Psoas muscle (tissue), 8 donors: ENCODE data around the gene CRLF1. TPM values are rescaled to one million over a fixed set of nuclear protein-coding genes. Genes with fewer than 3 reads are reported as not detected.

Experiments used
- ATAC-seq, 4 donors: fragments of 200-7000 bp; cut with Tn5 transposase; one replicate each; pipeline ENCODE4 v1.9.1; 2020; ENCODE audit warnings: moderate library complexity in 3 of 4, mild to moderate bottlenecking in 2 of 4
- DNase-seq, 2 donors: peaks; one replicate each; pipeline ENCODE4 v3.0.0-alpha.2; 2020
- H3K27ac ChIP-seq: fragments of 200-600 bp; one replicate; pipeline ENCODE4 v1.8.0; 2022
- H3K27me3 ChIP-seq, 3 donors: fragments of 200-600 bp in 1 of 3; one replicate each; pipeline versions ENCODE4 v1.6.1 to v1.8.0; 2013 to 2022; ENCODE audit warnings: low read length in 2 of 3, mild to moderate bottlenecking in 2 of 3, moderate library complexity in 1 of 3; ENCODE audit not compliant: insufficient read depth in 3 of 3
- H3K36me3 ChIP-seq, 2 donors: fragments of 200-600 bp in 1 of 2; one replicate each; pipeline versions ENCODE4 v1.6.1 to v1.8.0; 2013 to 2022; ENCODE audit warnings: low read depth in 1 of 2, mild to moderate bottlenecking in 1 of 2, moderate library complexity in 1 of 2; ENCODE audit not compliant: insufficient read depth in 1 of 2
- H3K4me1 ChIP-seq: fragments of 200-600 bp; one replicate; pipeline ENCODE4 v1.8.0; 2022
- H3K4me3 ChIP-seq: fragments of 200-600 bp; one replicate; pipeline ENCODE4 v1.8.0; 2022; ENCODE audit warnings: mild to moderate bottlenecking
- H3K9me3 ChIP-seq: fragments of 200-600 bp; one replicate; pipeline ENCODE4 v1.8.0; 2022
- CTCF ChIP-seq: fragments of 200-600 bp; IDR thresholded peaks from one replicate; pipeline ENCODE4 v1.8.0; 2022; ENCODE audit warnings: antibody characterized with exemption
- WGBS, 3 donors: extraction: QIAGEN DNeasy Blood & Tissue Kit; methylation state at CpG; one replicate each; pipeline versions ENCODE4 v1.1.6 to v1.1.7; 2013; 5-methylcytosine and 5-hydroxymethylcytosine counted together
- intact Hi-C, 2 donors: fragments of 100-400 bp; cut with DNase I; formaldehyde crosslinking; loops; one replicate each; pipeline versions ENCODE4 v1.11.0 to v1.14.2; 2022
- polyA plus RNA-seq, 3 donors: library from polyadenylated mRNA; stranded (reverse); fragments of 200-250 nt; gene quantifications; one replicate each; pipeline ENCODE4 v1.2.3, GENCODE V29; 2013
- total RNA-seq, 4 donors: library from RNA; stranded (reverse); fragmentation: NEBNext Ultra II Directional in 2 of 4; extraction: Animal tissue kit (Norgen Biotek cat#: 25700) in 2 of 4; gene quantifications; one replicate each; pipeline versions ENCODE4 v1.2.1 to v1.2.4, GENCODE V29; 2021 to 2023
- donor health status: healthy with polysubstance abuse.
- donor health status: DM: no; HTN: no; CAD: no; lungs with moderate emphysema.
- donor health status: Bipolar disorder and iron deficiency.
- donor health status: healthy.
- donor health status: DM: yes; HTN: yes; CAD: no.
- donor health status: DM: no; HTN: no; CAD: no.
- donor health status: DM: no; HTN: no; CAD: no.
- donor health status: DM: yes; HTN: yes; CAD: no.

The CRLF1 gene
- total and polyA plus RNA-seq, 7 donors, result 8.3 to 28.4 (median 15.6) TPM

GRCh38 chr19:18649371-18650020 is 42.9 kb upstream of the CRLF1 start:
- ATAC-seq (peak; percentile 72 to 84 (median 80)), DNase-seq (peak; percentile 77 to 91)
- WGBS, 3 donors, result 13 to 23% (median 17%) methylated on average over 25 of the region's 25 CpGs
- intact Hi-C loops, result loop anchor here in 1 of 2 donors (10.0 kb wide), 1 partner anchor 185 kb away; no protein-coding TSS in a partner anchor
- no peaks in the 10 kb centered on the region for H3K9me3 ChIP-seq
- TF ChIP-seq CTCF, result no peak
- H3K4me3 ChIP-seq, result peak overlapping the region; percentile 43
- H3K36me3 ChIP-seq, result no peaks in the 10 kb centered on the region
- H3K27me3 ChIP-seq, result no peaks in the 10 kb centered on the region
- peaks cover 46% of the 10 kb centered on the region for H3K4me1 ChIP-seq
- H3K27ac ChIP-seq, result peak overlapping the region; percentile 81

- Histone ChIP-seq H3K4me1 (peaks cover 46% of the 10 kb centered on the region), H3K27me3 (no peaks in the 10 kb centered on the region), H3K4me3 (peak overlapping the region; percentile 43), H3K27ac (peak overlapping the region; percentile 81), H3K9me3 (no peaks in the 10 kb centered on the region), H3K36me3 (no peaks in the 10 kb centered on the region)
- intact Hi-C loops, result no loop called here
- DNase-seq (peak; percentile 61 to 82), ATAC-seq (peak; percentile 60 to 76 (median 70))
- TF ChIP-seq CTCF, result no peak
- WGBS, 3 donors, result 23 to 27% (median 25%) methylated on average over 13 of the region's 13 CpGs
Measured at GRCh38 chr19:18648973-18649315, 42.3 kb upstream of the CRLF1 start.

GRCh38 chr19:18647807-18648206 is 41.2 kb upstream of the CRLF1 start:
- Histone ChIP-seq H3K27me3 (no peaks in the 10 kb centered on the region), H3K27ac (peak overlapping the region; percentile 81), H3K4me1 (peaks cover 46% of the 10 kb centered on the region), H3K4me3 (no peak overlapping the region), H3K36me3 (no peaks in the 10 kb centered on the region), H3K9me3 (no peaks in the 10 kb centered on the region)
- intact Hi-C loops, result no loop called here
- ATAC-seq (no peak), DNase-seq (no peak)
- no peak for TF ChIP-seq CTCF
- WGBS, 3 donors, result 88 to 93% (median 91%) methylated on average over 10 of the region's 10 CpGs

GRCh38 chr19:18647371-18647767 is 40.8 kb upstream of the CRLF1 start:
- Histone ChIP-seq H3K27me3 (no peaks in the 10 kb centered on the region), H3K36me3 (no peaks in the 10 kb centered on the region), H3K4me3 (no peak overlapping the region), H3K27ac (no peak overlapping the region), H3K9me3 (no peaks in the 10 kb centered on the region), H3K4me1 (peaks cover 46% of the 10 kb centered on the region)
- no peak for TF ChIP-seq CTCF
- DNase-seq (no peak), ATAC-seq (no peak)
- intact Hi-C loops, result no loop called here
- 60 to 82% (median 66%) methylated on average over 1 of the region's 1 CpG for WGBS, 3 donors
